Fibroblast of skin of right quadriceps (primary cell): Measurements from ENCODE around the gene CCDC183.
"Not testable (repeated sequence)": the region's sequence is repeated elsewhere in the genome, so short reads cannot be mapped to it uniquely, and the experiment has no call there.

Experiments
- DNase-seq: peaks from one replicate; pipeline ENCODE4 v3.0.0-alpha.2; 2013

Gene CCDC183

DNA sequence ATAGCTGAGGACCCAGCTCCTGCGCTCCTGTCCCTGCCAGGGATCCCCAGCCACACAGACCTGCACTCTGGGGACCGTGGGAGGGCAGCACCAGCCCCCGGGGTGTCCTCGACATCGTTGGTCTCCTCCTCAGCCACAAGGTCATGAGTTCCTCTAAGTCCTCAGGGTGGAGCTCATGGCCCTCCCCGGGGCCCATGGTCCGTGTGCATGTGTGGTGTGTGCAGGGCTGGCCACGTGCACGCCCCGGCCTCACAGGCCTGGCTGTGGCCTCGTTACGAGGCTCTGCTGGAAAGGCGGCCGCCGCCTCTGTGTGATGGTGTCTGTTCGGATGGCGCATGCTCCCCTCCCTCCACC is 30.0 kb downstream of the CCDC183 start:
- DNase-seq = no peak

DNA sequence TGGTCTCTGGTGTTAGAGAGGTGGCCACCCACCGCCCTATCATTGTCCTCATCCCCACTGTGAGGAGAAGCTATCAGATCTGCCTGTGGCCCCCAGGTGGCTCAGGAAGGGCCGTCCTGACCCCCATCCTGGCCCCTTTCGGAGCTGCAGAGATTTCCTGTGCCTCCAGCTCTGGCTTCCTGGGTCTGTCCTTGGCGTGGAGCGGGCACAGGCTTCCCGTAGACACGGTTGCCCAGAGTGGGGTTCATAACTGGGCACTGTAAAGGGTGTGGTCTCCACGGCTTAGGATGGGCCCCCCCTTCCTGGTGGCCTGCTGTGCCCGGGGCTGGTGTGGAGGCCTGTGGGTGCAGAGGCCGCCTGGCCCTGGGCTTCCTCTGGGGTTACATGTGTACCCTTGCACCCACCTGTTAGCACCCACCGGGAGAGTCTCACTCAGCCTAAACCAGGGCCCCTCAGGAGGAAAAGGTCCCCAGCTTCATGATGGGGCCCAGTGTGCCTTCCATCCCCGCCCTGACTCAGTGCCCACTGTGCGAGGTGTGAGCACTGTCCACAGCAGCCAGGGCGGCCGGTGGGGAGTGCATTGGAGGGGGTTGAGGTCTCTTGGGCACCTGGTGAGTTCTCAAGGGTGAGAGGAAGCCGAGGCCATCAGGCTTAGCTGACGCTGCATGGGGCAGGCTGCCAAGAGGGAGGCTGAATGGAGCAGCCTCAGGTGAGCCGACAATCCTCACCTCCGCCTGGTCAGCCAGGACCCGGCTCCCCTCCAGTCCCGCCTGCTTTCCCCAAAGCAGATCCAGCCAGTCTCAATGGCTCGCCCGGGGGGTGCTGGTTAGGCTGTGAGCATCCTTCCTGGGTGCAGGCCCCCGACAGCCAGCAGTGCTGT is 30.8 kb downstream of the CCDC183 start:
- no peak for DNase-seq

DNA sequence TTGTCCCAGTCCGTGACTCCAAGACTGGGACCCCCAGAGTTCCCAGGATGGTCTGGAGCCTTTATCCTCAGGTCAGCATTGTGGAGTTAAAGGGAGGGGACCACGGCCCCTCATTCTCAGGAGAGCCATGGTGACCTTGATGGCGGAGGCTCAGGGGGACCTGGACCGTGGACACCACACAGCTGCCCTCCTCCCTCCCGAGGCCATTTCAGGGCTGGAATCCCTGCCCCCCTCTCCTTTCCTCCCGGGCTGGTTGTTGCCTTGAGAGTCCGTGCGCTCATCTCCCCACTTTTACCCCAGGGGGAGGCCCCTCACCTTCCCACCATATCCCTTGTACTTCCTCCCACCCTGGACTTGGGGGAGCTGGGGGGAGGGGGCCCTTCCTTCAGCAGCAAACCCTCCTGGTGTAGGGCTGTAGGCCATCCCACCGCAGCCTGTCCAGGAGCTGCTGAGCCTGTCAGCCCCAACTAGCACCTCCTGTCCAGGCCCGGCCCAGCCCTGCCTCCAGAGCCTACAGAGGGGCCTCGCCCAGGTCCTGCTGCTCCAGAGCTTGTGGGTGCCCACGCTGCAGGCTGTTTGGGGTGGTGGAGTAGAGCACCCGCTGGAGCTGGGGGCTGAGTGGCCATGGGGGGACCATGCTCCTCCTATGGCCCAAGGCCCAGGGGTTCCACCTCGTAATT is 31.8 kb downstream of the CCDC183 start:
- no peak for DNase-seq

DNA sequence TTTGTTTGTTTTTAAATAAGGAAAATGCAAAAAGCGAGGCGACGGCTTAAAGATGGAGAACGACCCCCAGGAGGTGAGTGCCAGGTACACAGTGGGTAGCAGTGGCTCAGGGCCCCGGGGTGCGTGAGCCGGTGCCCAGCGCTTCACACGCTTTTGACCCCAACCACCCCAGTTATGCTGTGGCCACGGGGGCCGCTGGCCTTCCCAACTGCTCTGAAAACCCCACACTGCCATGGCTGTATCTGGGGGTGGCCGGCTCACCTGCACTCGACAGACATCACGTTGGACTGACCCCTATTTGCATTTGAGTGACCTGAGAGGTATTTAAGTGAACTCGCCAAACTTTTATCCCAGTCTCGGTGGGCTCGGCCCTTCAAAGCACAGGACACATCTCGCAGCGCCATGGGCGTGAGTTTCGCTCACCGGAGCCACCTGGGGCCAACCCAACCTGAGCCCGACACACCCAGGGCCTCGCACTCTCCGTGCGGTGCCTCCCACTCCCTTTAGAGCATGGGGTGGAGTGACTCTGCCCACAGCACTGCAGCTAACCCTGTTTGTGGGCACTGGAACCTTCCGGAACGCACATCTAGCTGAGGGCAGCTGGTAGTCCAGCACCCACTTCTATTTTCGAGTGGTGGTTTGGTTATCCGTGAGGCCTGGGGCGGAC is 32.5 kb downstream of the CCDC183 start:
- no peak for DNase-seq

DNA sequence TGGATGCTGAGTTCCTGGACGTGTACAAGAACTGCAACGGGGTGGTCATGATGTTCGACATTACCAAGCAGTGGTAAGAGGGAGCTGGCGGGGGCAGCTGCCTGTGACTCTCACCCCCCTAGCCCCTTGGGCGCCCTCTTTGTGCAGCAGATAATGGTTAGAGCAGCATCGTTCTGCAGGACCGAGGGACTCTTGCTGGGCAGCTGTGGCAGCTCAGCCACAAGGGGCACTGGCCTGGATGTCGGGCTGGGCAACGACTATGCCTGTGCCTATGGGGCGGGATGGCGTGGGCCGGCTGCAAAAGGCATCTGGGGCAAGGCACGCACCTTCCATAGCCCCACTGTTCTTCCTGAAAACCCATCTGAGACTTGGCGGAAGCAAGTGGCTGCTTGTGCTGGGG is 33.3 kb downstream of the CCDC183 start:
- DNase-seq = no peak

DNA sequence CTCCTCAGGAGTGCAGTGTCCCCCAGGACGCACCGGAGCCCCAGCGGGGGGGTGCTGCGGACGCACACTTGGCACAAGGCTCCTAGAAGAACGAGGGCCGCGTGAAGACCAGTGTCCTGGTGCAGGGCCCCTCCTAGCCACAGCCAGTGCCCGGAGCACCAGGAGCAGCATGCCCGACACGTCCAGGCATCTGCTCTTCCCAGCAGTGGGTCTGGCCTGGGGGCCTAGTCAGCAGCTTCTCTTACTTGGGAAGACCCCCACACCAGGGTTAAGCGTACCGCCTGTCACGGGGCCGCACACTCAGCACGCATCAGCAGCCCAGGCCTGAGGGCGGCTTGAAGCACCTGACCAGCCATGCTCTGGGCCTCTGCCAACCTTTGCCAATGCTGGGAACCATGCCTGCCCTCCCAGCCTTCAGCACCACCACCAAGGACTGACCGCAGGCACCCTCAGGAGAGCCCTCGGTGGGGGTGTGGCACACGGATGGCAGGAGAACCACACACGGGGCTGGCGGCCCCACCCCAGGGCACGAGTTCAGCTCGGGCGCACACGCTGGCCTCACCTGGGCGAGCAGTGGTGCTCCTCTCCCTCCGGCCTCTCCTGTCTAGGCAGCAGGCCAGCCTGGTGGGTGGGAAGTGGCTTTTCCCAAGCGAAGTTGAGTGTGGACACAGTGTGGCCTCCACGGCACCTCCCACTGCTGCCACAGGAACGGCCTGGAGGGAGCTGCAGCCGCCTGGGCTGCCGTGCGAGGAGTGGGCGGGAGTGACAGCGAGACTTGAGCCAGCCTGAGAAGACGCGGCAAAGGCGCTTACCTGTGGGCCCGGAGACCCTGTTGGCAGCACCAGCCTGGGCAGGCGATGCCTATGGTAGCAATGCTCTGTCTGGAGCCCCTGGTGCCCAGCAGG is 34.1 kb downstream of the CCDC183 start:
- no peak for DNase-seq

DNA sequence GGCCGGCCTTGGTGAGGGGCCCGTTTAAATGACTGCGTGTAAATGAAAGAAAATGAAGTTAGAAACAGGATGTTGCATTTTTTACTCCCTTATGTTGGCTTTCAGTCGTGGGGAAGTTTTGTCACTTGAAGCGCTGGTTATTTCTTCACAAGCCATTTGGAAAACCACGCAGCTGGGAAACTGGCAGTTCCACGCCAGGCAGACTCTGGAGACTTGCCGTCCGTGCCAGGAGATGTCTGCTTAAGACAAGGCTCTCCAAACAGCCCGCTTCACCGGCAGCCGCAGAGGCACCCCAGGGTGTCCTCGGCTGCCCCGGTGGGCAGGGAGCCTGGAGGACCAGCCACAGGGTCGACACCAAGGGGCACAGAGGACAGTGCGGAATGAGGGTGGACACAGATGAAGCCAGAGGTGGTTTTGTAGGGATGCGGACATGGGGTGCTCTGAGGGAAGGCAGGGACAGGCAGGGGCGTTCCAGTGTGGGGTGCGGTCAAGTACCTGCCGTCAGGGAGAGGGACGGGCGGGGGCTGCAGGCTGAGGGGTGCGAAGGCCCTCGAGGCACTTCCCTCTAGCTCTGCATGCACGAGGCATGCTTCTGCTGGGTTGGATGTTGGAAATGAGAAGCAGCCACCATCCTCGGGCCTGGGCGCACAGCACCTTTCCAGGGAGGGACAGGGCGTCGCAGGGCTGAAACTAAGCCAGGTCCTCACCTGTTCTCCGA is 35.0 kb downstream of the CCDC183 start:
- no peak for DNase-seq

DNA sequence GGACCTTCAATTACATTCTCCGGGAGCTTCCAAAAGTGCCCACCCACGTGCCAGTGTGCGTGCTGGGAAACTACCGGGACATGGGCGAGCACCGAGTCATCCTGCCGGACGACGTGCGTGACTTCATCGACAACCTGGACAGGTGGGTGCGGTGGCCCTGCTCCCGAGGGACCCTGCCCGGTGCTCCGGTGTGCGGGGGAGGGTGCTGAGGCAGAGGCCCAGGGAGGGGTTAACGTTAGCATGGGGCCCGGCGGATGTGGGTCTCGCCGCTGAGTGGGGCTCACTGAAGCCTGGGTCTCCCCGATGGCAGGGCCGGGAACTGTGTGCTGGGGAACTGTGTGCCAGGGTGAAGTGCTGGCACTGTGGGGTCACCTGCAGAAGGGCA is 35.6 kb downstream of the CCDC183 start:
- DNase-seq = no peak

DNA sequence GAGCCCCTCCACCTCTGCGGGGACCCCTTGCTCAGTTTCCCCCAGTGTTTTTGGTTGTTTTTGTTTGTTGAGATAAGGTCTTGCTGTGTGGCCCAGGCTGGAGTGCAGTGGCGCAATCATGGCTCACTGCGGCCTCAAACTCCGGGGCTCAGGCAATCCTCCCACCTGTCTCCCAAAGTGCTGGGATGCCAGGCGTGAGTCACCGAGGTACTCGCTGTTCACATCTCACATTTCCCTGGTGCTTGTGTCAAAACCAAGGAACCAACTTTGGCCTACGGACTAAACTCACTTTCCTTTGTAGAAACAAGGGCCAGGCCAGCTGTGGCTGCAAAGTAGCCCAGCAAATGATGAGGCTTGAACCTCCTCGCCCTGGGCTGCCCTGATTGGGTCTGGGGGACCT is 36.4 kb downstream of the CCDC183 start:
- DNase-seq = no peak

DNA sequence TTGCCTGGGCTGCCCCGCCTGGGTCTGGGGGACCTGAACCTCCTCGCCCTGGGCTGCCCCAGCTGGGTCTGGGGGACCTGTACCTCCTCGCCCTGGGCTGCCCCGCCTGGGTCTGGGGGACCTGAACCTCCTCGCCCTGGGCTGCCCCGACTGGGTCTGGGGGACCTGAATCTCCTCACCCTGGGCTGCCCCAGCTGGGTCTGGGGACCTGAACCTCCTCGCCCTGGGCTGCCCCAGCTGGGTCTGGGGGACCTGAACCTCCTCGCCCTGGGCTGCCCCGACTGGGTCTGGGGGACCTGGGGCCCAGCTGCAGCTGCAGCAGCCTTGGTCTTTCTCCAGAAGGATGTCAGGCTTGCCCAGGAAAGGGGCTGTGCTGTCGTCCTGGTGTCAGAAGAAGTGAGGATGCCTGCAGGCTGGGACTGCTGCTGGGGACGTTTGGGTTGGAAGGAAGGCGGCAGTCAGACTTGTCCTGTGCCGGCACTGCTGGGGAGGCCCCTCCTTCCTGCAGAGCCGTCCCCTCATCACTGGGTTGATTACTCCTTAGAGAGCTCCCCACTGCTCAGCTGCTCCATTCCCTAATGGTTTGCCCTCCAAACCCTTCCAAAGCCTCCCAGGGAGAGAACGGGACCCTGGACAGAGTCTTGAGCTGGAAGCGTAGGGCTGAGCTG is 37.4 kb downstream of the CCDC183 start:
- not testable (repeated sequence) for DNase-seq

DNA sequence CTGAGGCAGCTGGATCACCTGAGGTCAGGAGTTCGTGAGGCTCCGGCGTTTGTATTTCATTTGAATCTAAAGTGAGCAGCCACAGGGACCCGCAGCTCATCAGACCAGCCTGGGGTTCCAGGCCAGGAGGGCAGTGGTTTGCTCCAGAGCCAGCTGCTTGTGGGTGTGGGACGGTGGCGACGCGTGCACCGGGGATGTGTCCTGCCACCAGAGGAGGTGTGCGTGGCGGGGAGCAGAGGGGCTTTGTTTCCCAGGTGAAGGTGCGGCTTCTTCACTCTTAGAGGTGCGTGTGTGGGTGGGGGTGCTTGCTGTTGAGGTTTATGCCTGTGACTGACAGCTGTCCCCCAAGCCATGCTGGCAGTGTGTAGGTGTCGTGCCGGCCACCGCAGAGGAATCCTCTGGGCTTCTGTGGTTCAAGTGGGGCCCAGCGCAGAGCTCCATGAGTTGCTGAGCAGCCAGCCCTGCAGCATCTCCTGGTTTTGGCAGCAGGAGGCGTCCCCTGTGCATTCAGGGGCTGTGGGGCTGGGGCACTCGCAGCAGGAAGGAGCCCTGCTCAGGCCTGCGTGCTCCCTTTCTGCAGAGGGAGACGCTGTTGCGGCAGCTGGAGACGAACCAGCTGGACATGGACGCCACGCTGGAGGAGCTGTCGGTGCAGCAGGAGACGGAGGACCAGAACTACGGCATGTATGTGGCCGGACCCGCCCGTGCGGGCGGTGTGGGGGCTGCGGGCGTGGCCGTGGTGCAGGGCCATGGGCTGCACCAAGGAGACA is 39.2 kb downstream of the CCDC183 start:
- no peak for DNase-seq

DNA sequence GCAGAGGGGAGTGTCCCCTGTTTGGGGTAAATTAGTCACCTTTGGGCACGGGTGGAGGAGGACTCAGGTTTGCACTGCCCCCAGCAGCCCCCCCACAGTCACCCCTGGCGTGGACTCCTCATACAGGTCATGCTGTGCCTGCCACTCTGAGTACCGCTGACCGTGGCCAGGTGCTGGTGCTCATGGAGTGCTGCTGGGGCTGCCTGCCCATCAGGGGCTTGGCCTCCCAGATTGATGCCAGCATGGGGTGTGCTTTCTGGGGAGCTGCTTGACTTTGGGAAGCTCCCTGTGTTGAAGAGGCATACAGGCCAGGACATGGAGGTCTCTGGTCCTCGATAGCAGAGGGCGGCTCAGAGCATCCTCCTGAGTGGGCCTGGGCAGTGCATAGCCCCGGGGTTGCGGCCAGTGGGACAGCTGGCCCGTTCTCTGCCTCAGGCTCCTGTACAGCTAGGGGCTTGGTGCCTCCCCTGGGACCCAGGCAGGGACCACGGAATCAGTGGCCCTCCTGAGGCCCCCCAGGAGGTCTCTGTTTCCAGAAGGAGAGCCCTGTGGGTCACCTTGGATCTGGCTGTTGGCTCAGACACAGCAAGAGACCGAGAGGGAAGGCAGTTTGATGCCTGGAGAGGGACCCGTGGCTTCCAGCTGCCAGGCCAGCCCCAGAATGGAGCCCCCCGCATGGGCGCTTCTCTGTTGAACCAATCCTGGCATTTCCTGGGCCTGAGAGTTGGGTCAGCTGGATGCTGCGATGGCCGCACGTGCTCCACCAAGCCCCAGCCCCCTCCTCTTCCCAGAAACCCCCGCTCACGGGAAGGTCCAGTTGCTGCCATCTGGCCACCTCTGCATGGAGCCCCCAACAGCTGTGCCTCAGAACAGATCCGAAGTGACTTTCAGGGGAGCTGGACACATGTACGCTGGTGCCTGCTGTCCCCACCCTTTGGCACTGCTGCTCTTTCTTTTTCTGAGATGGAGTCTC is 40.1 kb downstream of the CCDC183 start:
- no peak for DNase-seq

DNA sequence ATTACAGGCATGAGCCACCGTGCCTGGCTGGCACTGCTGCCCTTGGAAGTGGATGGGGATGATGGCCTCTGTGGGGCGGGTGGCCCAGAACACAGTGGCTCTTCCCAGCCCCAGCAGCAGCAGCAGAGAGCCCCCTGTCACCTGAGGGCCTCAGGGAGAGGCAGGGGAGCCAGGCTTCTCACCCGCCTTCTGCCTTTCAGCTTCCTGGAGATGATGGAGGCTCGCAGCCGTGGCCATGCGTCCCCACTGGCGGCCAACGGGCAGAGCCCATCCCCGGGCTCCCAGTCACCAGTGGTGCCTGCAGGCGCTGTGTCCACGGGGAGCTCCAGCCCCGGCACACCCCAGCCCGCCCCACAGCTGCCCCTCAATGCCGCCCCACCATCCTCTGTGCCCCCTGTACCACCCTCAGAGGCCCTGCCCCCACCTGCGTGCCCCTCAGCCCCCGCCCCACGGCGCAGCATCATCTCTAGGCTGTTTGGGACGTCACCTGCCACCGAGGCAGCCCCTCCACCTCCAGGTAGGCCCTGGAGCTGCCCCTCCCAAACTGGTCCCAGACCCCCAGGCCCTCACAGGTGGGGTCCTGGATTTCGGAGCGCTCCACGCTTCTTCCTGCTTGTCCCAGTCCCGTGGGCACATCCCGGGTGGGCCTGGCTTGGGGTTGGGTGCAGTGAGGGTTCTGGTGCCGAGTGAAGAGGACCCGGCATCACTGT is 41.2 kb downstream of the CCDC183 start:
- no peak for DNase-seq

DNA sequence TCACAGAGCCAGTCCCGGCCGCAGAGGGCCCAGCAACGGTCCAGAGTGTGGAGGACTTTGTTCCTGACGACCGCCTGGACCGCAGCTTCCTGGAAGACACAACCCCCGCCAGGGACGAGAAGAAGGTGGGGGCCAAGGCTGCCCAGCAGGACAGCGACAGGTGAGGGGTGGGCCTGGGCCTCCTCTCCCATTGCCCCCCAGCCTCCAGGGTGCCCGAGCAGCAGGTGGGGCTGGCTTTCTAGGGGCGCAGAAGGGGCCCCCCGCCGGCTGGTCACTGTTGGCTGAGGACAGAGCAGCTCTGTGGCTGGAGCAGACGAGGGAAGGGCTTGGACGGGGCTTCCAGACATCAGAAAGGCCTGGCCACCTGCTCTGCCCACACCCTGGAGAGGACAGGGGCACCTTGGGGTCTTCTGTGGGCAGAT is 41.7 kb downstream of the CCDC183 start:
- DNase-seq = not testable (repeated sequence)

DNA sequence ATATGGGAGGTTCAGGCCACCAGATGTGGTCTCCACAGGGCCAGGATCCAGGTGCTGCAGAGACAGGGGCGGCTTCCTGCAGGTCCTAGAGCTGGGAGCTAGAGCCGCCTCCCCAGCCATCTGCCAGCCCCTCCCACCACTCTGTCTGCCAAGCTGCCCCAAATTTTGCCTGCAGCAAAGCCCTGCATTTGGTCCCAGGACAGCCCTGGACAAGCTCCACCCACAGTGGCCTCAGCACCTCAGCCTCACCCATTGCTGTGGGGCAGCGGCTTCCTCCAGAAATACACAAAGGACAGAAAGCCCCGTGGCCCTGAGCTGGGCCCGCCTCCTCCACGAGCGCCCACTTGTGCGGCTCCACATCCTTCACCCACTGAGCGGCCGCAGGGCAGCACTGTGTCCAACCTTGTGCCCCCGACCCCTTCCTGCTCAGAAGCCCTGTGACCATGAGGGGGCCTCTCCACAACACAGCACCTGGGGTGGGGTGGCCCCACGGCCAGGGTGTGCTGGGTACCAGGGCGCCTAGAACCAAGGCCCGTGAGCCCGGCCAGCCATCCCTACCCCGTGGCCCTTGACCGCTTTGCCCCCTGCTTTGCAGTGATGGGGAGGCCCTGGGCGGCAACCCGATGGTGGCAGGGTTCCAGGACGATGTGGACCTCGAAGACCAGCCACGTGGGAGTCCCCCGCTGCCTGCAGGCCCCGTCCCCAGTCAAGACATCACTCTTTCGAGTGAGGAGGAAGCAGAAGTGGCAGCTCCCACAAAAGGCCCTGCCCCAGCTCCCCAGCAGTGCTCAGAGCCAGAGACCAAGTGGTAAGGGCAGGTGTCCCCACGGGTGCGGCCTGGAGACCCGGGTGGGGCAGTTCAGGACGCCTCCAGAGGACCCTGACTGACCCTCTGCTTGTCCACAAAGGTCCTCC is 42.4 kb downstream of the CCDC183 start:
- no peak for DNase-seq

DNA sequence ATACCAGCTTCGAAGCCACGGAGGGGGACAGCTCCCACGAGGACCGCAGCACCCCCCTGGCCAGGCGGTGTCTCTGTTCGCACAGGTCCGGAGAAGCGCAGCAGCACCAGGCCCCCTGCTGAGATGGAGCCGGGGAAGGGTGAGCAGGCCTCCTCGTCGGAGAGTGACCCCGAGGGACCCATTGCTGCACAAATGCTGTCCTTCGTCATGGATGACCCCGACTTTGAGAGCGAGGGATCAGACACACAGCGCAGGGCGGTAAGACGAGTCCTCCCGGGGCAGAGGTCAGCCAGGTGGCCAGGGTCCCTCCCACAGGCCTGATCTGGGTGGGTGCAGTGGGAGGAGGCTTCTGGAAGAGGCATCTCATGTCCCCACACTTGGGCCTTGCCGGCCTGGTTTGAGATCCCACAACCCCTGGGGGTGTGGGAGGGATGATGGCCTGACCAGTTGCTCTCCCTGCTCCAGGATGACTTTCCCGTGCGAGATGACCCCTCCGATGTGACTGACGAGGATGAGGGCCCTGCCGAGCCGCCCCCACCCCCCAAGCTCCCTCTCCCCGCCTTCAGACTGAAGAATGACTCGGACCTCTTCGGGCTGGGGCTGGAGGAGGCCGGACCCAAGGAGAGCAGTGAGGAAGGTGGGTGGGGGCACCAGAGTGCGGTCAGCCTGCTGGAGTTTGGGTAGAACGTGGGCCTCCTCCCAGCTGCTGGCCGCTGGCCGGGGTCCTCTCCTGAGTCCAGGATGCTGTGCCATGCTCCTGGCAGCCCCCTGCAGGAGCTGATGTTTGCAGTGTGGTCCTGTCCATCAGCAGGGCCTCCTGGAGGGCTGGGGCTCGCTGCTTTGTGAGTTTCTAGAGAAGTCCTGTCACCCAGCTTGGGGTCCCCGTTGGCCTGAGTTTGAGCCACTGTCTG is 43.3 kb downstream of the CCDC183 start:
- no peak for DNase-seq
